ENCODE data around the gene CPT2. TPM values are rescaled to one million over a fixed set of nuclear protein-coding genes. Genes with fewer than 3 reads are reported as not detected.

CPT2 gene
- total RNA-seq, 1 experiment from 2014 or later, result 23.5 TPM

DNA sequence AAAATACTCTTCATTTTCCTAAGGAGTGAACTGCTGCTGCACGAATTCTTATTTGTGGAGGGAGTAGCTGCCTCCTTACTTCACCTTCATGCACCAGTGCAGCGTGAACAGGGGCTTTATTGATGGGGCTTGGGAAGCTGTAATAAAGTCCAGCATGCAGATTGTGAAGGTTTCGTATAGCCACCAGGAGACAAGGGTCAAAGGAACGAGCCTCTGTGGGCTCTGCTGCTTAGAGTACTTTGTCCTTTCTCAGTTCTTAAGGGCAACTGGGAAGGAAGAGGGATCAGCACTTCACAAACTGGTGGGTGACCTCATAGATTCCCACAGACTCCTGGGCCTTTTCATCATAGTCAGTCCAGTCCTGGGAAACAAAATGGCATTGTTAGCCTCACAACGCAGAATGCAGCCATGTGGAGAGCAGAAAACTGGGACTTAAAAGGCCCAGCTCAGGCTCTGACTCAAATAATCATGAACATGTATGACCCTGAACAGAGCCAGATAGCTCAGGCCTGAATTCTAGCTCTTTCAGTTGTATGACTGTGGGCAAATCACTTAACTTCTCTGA, 17.8 kb downstream of the CPT2 start:
- DNase-seq (ENCODE audit: low read depth in 1 of 2, low spot score in 2 of 2), result no peak
- H3K27ac ChIP-seq, result no peak overlapping the region
- peaks cover 84% of the 10 kb centered on the region for H3K36me3 ChIP-seq
- no peaks in the 10 kb centered on the region for H3K9me3 ChIP-seq (replicated peaks)
- H3K27me3 ChIP-seq (replicated peaks), result no peaks in the 10 kb centered on the region
- H3K4me1 ChIP-seq (replicated peaks), result peaks cover 3% of the 10 kb centered on the region; the same call in 1 of the 2 replicates
- H3K4me3 ChIP-seq, result no peak overlapping the region

DNA sequence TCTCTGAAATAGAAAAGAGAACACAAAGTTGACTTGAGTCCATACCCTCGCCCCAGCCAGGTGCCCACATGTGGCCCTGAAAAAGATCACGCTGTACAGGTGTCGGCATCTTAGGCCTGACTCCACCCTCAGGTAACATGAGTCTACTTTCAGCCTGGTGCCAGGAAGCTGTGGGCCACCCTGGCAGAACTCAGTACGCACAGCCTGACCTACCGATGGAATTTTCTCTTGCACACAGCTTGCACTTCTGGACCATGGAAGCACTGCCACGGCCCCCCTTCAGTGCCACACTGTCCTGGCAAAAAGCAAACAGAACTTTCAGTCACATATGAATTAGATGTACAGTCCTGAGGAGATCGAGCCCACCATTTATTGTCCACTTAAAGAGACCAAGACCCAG, 21.6 kb downstream of the CPT2 start:
- Histone ChIP-seq H3K27ac (no peak overlapping the region), H3K9me3 (replicated peaks) (no peaks in the 10 kb centered on the region), H3K4me3 (no peak overlapping the region), H3K4me1 (replicated peaks) (peaks cover 10% of the 10 kb centered on the region), H3K27me3 (replicated peaks) (no peaks in the 10 kb centered on the region), H3K36me3 (peaks cover 53% of the 10 kb centered on the region)
- DNase-seq (ENCODE audit: low read depth in 1 of 2, low spot score in 2 of 2), result no peak

DNA sequence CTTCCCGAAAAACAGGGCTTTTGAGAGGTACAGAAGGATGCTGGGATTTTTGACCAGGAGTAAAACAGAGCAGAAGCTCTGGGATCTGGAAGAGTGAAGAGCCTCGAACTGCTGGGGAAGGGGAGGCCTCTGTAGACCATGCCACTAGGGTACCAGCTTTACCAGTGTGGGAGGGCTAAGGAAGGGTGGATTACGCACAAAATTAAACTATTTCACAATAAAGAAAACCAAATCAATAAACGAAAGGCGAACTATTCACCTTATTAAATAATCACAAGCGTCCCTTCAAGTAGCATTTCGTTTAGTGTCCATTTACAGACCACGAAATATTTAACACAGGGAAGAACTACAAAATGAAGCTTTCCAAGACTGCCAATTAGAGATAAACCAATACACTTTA, 23.1 kb downstream of the CPT2 start:
- Histone ChIP-seq H3K27me3 (replicated peaks) (no peaks in the 10 kb centered on the region), H3K36me3 (peaks cover 38% of the 10 kb centered on the region), H3K27ac (peak overlapping the region; percentile 82), H3K9me3 (replicated peaks) (no peaks in the 10 kb centered on the region), H3K4me3 (peak overlapping the region; percentile 86), H3K4me1 (replicated peaks) (peaks cover 10% of the 10 kb centered on the region)
- DNase-seq (ENCODE audit: low read depth in 1 of 2, low spot score in 2 of 2), result peak in 1 of 2 experiments; percentile 4

DNA sequence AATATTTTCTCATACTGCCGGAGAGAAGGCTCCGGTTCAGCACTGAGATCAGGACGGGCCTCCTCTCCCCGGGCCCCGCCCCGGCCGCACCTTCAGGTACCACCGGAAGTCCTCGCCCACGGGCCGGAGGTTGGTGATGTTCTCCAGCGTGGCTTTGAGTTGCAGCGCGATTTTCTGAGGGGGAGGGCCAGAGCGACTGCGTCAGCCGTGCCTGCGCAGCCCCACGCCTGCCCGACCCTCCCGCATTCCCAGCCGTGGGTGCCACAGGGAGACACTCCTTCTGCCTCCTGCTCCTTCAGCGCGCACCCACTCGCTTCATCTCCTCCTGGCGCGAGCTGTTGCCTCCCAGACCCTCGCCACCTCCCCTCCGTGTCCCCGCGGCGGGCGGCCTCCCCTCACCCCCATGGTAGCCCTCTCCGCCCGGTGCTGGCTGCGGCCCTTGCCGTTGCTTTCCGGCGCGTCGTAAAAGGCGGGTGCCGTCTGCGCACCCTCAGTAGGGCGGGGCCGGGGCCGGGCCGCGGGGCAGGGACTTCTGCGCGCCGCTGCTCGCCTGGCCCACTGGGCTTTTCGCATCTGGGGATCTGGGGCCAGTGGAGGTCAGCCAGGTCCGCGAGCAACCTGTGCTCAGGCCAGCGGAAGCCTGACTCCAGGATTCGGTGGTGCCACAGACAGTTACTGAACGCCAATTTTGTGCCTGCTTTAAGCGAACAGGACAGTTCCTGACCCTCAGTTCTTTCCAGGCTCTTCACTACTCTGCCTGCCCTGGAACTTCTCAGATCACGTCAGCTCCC, 23.7 kb downstream of the CPT2 start, which contains the start of gene CZIB:
CZIB (minus strand) TSS at position 464 of the 791 bp plus-strand sequence; CDS start at position 405, 59 bp downstream.
- H3K36me3 ChIP-seq, result peaks cover 31% of the 10 kb centered on the region
- H3K4me1 ChIP-seq (replicated peaks), result peaks cover 10% of the 10 kb centered on the region
- peak within 1 kb of the TSS; percentile 82 for H3K27ac ChIP-seq
- no peaks in the 10 kb centered on the region for H3K9me3 ChIP-seq (replicated peaks)
- DNase-seq (ENCODE audit: low read depth in 1 of 2, low spot score in 2 of 2), result peak; percentile 92 to 93
- peak within 1 kb of the TSS; percentile 86 for H3K4me3 ChIP-seq
- no peaks in the 10 kb centered on the region for H3K27me3 ChIP-seq (replicated peaks)

DNA sequence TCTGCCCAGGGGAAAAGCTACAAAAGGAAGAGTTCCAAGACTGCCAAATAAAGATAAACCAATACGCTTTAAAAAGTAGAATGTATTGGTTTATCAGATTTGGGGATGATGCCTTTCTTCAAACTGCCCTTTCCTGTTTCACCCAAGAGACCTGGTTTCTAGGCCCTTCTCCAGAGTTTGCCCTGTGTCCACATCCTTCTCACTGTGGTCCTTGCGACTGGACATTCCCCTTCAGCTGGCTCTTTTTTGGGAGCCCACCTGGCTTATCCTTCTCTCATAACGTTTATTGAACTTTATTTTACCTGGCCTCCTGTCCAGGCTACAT, 24.3 kb downstream of the CPT2 start:
- Histone ChIP-seq H3K27ac (peak overlapping the region; percentile 82), H3K9me3 (replicated peaks) (no peaks in the 10 kb centered on the region), H3K36me3 (peaks cover 30% of the 10 kb centered on the region), H3K27me3 (replicated peaks) (no peaks in the 10 kb centered on the region), H3K4me3 (peak overlapping the region; percentile 86), H3K4me1 (replicated peaks) (peaks cover 10% of the 10 kb centered on the region)
- no peak for DNase-seq (ENCODE audit: low read depth in 1 of 2, low spot score in 2 of 2)

DNA sequence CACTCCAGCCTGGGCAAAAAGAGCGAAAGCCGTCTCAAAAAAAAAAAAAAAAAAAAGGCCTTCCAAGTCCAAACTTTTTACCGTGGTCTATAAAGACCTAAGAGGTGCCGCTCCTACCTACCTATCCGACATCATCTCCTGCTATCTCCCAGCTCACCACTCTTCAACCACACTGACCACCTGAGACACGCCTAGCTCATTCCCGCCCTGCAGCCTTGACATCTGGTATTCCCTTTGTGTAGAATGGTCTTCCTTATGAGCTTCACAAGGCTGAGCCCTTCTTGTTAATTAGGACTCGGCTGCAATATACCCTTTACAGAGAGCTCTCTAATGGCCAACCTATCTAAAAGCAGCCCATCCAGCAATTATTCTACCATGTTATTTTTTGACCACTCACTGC, 41.0 kb downstream of the CPT2 start:
- H3K36me3 ChIP-seq, result peaks cover 42% of the 10 kb centered on the region
- peak overlapping the region; percentile 65 for H3K27ac ChIP-seq
- H3K27me3 ChIP-seq (replicated peaks), result no peaks in the 10 kb centered on the region
- peaks cover 19% of the 10 kb centered on the region for H3K4me1 ChIP-seq (replicated peaks)
- no peaks in the 10 kb centered on the region for H3K9me3 ChIP-seq (replicated peaks)
- DNase-seq (ENCODE audit: low read depth in 1 of 2, low spot score in 2 of 2), result no peak
- H3K4me3 ChIP-seq, result peak overlapping the region; percentile 77

DNA sequence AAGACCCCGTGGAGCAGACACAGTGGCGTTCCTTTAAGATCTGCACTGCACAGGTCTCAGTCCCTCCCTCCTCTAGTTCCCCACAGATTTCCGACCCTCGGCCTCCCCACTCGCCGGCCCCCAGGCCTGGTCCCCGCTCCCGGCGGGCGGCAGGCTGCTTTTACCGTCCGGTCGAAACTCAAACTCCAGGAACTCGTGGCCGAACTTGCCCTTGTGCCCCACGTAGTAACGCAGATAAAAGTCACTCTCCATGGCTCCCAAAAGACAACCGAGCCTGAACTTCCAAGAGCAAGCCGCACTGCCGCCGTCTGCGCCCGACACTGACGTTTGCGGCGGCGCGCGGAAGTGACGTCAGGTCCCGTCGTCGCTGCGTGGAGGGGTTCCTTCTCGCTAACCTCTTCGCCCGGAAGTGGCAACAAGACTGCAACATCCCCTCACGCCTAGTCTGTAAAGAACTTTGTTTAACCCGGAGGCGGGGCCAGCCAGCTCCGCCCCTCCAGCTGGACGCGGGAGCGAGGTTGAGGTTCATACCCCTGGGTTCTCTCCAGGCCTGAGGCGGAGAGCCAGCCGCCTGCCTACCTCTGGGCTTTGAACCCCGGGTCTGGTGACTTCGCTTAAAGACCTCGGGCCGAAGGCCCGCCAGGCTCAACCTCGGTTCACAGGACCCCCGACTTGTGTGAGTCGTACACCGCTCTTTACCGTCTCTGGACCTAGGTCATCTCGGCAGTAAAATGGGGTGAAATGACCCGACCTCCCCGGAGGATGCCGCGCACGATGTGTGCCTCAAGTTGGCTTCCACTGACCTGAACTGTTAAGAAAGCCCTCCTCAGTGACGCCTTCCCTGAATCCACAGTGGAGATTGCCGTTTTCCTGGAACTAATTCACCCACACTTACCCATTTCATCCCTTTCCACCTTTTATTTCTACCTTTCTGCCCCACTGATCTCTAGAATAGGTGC, 41.9 kb downstream of the CPT2 start, which contains the start of gene MAGOH:
MAGOH (minus strand) TSS at position 322 of the 959 bp plus-strand sequence; CDS start at position 252, 70 bp downstream.
- peak within 1 kb of the TSS; percentile 65 for H3K27ac ChIP-seq
- peak within 1 kb of the TSS; percentile 77 for H3K4me3 ChIP-seq
- H3K27me3 ChIP-seq (replicated peaks), result no peaks in the 10 kb centered on the region
- peaks cover 19% of the 10 kb centered on the region for H3K4me1 ChIP-seq (replicated peaks)
- peak; percentile 95 to 97 for DNase-seq (ENCODE audit: low read depth in 1 of 2, low spot score in 2 of 2)
- no peaks in the 10 kb centered on the region for H3K9me3 ChIP-seq (replicated peaks)
- peaks cover 34% of the 10 kb centered on the region for H3K36me3 ChIP-seq

DNA sequence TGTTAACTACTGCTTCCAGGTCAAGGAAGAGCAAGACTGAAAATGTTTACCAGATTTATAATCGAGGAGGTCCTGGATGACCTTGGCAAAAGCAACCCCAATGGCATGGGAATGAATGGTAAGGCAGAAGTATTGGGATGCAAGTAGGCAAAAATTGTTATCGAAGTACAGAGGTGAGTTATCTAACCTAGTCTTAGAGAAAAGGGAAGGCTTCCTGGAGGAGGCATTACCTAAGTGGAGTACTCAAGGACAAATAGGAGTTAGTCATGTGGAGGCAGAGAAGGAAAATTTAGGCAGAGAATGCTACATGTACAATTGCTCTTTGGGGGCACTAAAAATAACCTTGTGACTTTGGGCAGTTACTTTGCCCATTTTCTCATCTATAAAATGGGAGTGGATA, 45.2 kb downstream of the CPT2 start:
- Histone ChIP-seq H3K27me3 (replicated peaks) (no peaks in the 10 kb centered on the region), H3K36me3 (peaks cover 13% of the 10 kb centered on the region), H3K4me3 (no peak overlapping the region), H3K9me3 (replicated peaks) (no peaks in the 10 kb centered on the region), H3K4me1 (replicated peaks) (peaks cover 22% of the 10 kb centered on the region), H3K27ac (no peak overlapping the region)
- no peak for DNase-seq (ENCODE audit: low read depth in 1 of 2, low spot score in 2 of 2)

DNA sequence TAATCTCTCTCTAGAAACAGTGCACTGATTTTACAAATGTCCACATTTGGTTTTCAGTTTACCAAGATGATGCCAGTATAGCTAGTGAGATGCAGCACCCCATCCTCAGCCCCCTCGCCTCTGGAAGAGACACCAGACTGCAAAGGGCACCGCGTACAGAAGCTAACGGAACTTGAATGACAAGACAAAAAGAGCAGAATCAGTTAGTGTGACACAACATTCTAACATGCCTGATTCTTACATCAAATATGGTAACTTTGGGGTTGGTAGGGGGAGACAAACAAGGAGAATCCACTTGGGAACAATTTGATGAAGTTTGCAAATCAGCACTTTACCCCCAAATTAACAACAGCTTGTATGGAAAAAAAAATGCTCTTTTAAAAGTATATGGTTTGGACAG, 45.8 kb downstream of the CPT2 start:
- no peaks in the 10 kb centered on the region for H3K27me3 ChIP-seq (replicated peaks)
- H3K4me1 ChIP-seq (replicated peaks), result peaks cover 19% of the 10 kb centered on the region
- DNase-seq (ENCODE audit: low read depth in 1 of 2, low spot score in 2 of 2), result no peak
- no peaks in the 10 kb centered on the region for H3K9me3 ChIP-seq (replicated peaks)
- H3K4me3 ChIP-seq, result no peak overlapping the region
- H3K36me3 ChIP-seq, result peaks cover 13% of the 10 kb centered on the region
- no peak overlapping the region for H3K27ac ChIP-seq

DNA sequence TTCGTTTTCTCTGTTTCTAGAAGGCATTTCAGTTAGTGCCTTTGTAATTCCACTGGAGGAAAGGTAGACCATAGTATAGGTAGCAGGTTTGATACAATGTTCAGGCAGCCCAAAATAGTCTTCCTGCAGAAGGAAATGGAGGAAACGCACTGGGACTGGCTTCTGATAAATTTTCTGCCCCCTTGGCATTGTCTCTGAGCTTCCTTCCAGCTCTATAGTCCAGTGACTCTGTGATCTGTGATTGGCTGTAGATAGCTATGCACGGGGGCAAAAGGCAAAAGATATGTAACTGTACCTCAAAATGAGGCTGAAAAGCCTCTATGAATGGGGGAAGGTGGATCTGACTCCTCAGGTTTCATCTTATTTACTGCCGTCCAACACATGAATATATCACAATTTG, 47.5 kb downstream of the CPT2 start:
- H3K27me3 ChIP-seq (replicated peaks), result no peaks in the 10 kb centered on the region
- H3K4me1 ChIP-seq (replicated peaks), result peaks cover 11% of the 10 kb centered on the region
- no peak overlapping the region for H3K27ac ChIP-seq
- H3K9me3 ChIP-seq (replicated peaks), result no peaks in the 10 kb centered on the region
- no peak overlapping the region for H3K4me3 ChIP-seq
- peaks cover 20% of the 10 kb centered on the region for H3K36me3 ChIP-seq
- no peak for DNase-seq (ENCODE audit: low read depth in 1 of 2, low spot score in 2 of 2)

DNA sequence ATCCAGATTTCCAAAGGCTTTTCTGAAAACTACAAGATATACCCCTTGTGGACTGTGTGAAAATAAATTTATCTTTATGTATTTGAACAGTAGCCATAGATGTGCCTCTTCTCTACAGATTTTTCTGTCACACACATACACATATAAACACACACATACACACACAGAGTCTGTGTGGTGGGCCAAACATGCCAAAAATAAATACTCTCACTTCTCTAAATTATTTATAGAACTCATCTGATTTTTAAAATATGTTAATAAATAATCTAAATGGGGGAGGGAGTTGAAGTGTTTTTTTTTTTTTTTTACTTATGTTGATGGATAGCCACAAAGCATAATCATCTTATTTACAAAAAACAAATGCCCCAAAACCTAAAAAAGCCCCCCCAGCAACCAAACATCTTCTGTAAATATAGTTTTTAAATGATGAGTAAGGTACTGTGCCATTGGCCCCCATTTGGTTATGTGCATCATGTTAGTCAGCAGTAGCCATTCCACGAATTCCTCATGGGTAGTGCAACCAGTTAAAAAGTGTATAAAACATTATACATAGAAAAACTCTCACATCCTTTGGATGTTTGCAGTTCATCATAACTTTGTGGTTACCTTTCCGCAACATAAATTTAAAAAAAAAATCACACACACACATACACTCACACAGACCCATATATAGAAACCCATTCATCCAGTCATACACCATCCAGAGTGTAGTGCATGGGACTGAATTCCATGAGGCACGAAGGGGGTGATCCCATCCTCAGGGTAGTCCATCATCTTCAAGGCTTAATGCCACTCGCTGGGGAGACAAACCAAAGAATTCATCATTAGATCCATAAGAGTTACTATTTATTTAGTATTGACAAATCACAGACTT, 49.9 kb downstream of the CPT2 start:
- DNase-seq (ENCODE audit: low read depth in 1 of 2, low spot score in 2 of 2), result peak in 1 of 2 experiments; percentile 64
- peaks cover 20% of the 10 kb centered on the region for H3K36me3 ChIP-seq

DNA sequence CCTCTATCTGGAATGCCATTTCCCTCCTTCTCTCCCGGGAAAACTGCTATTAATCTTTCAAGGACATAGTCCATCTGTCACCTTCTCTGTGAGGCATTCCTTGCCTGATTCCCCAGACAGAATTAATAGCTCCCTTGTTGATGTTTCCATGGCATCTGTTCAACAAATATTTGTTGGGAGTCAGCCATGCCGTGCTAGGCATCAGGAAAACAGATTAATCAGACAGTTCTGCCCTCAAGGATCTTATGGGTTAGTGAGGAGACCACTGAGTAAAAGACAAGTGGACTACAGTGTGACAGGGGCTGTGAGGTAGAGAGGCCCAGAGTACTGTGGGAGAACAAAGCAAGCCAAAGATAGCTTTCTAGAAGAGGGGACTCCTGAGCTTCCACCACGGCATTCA, 53.1 kb downstream of the CPT2 start:
- peaks cover 11% of the 10 kb centered on the region for H3K4me1 ChIP-seq (replicated peaks)
- no peak for DNase-seq (ENCODE audit: low read depth in 1 of 2, low spot score in 2 of 2)
- H3K4me3 ChIP-seq, result no peak overlapping the region
- H3K27me3 ChIP-seq (replicated peaks), result no peaks in the 10 kb centered on the region
- peaks cover 23% of the 10 kb centered on the region for H3K36me3 ChIP-seq
- H3K9me3 ChIP-seq (replicated peaks), result no peaks in the 10 kb centered on the region
- H3K27ac ChIP-seq, result no peak overlapping the region

More for the DNA sequence above, 49.9 kb downstream of the CPT2 start:
- Histone ChIP-seq H3K27me3 (replicated peaks) (no peaks in the 10 kb centered on the region), H3K4me3 (no peak overlapping the region), H3K9me3 (replicated peaks) (no peaks in the 10 kb centered on the region), H3K27ac (peak overlapping the region; percentile 46), H3K4me1 (replicated peaks) (peaks cover 11% of the 10 kb centered on the region)

DNA sequence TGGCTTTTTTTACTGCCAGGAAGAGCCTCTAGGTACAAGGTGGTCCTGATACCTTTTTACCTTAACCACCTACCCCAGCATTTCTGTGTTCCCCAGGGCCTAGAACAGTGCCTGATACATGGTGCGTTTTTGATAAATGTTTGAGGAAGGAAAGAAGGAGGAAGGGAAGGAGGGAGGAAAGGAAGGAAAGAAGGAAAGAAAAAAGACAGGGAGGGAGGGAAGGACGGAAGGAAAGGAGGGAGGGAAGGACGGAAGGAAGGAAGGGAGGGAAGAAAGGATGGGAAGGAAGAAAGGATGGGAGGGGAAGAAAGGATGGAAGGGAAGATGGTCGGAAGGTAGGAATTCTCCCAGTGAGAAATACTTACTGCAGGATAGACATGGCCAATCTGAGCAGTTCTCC, 53.7 kb downstream of the CPT2 start:
- Histone ChIP-seq H3K36me3 (peaks cover 26% of the 10 kb centered on the region), H3K27me3 (replicated peaks) (no peaks in the 10 kb centered on the region), H3K4me3 (no peak overlapping the region), H3K27ac (no peak overlapping the region), H3K9me3 (replicated peaks) (no peaks in the 10 kb centered on the region), H3K4me1 (replicated peaks) (peaks cover 11% of the 10 kb centered on the region)
- no peak for DNase-seq (ENCODE audit: low read depth in 1 of 2, low spot score in 2 of 2)

Data from SJSA1 (cell line).